Stimulated activated naive B cell treated with anti-CD40 and anti-IgM and Interleukin-4, amounts not matched to agents 10 μg/mL and 1 μg/mL and 100 μg/mL, for 72 hours (primary cell): Measurements from ENCODE around the gene DGKB.

ENCODE experiments used
- ATAC-seq, 2 donors: fragments of 150-1000 bp; cut with Tn5 transposase; replicated peaks; 2 replicates each; pipeline ENCODE4 v1.10.0; 2021; ENCODE audit warnings: moderate library complexity in 1 of 2
- DNase-seq: peaks from one replicate; pipeline ENCODE4 v3.0.0; 2021
- H3K27ac Mint-ChIP-seq: one replicate; pipeline ENCODE4 v1.8.0; 2022; ENCODE audit warnings: mild to moderate bottlenecking, mixed read lengths
- H3K27me3 Mint-ChIP-seq, 2 donors: one replicate each; pipeline ENCODE4 v1.8.0; 2022; ENCODE audit warnings: mixed read lengths in 2 of 2
- H3K36me3 Mint-ChIP-seq, 2 donors: one replicate each; pipeline ENCODE4 v1.8.0; 2022; ENCODE audit warnings: mixed read lengths in 2 of 2, mild to moderate bottlenecking in 1 of 2
- H3K4me1 Mint-ChIP-seq, 2 donors: one replicate each; pipeline ENCODE4 v1.8.0; 2022; ENCODE audit warnings: mixed read lengths in 2 of 2, mild to moderate bottlenecking in 1 of 2
- H3K4me3 Mint-ChIP-seq, 2 donors: one replicate each; pipeline ENCODE4 v1.8.0; 2022; ENCODE audit warnings: mild to moderate bottlenecking in 2 of 2, mixed read lengths in 2 of 2, moderate library complexity in 1 of 2
- H3K9me3 Mint-ChIP-seq, 2 donors: one replicate each; pipeline ENCODE4 v1.8.0; 2022; ENCODE audit warnings: mixed read lengths in 2 of 2, mild to moderate bottlenecking in 1 of 2

DGKB gene

GRCh38 chr7:14773729-14774271, 128.8 kb downstream of the DGKB start:
- no peaks in the 10 kb centered on the region for H3K4me1 Mint-ChIP-seq
- no peak overlapping the region for H3K27ac Mint-ChIP-seq
- H3K27me3 Mint-ChIP-seq = no peaks in the 10 kb centered on the region
- H3K36me3 Mint-ChIP-seq = no peaks in the 10 kb centered on the region
- DNase-seq (no peak), ATAC-seq (no peak)
- no peak overlapping the region for H3K4me3 Mint-ChIP-seq
- peaks cover 10 to 12% of the 10 kb centered on the region in 2 donors for H3K9me3 Mint-ChIP-seq

GRCh38 chr7:14770614-14771013, 131.9 kb downstream of the DGKB start:
- peaks cover 2% of the 10 kb centered on the region in 2 donors for H3K9me3 Mint-ChIP-seq
- no peak overlapping the region for H3K27ac Mint-ChIP-seq
- H3K36me3 Mint-ChIP-seq = no peaks in the 10 kb centered on the region
- H3K27me3 Mint-ChIP-seq = no peaks in the 10 kb centered on the region
- ATAC-seq = no peak
- no peak for DNase-seq
- no peak overlapping the region for H3K4me3 Mint-ChIP-seq
- H3K4me1 Mint-ChIP-seq = no peaks in the 10 kb centered on the region

- no peaks in the 10 kb centered on the region for H3K27me3 Mint-ChIP-seq
- no peak for ATAC-seq
- H3K4me3 Mint-ChIP-seq = no peak overlapping the region
- H3K9me3 Mint-ChIP-seq = no peaks in the 10 kb centered on the region
- DNase-seq = no peak
- H3K4me1 Mint-ChIP-seq = no peaks in the 10 kb centered on the region
- no peak overlapping the region for H3K27ac Mint-ChIP-seq
- no peaks in the 10 kb centered on the region for H3K36me3 Mint-ChIP-seq
Observed at GRCh38 chr7:14769261-14769660, 133.3 kb downstream of the DGKB start.

- DNase-seq (no peak), ATAC-seq (no peak)
- no peak overlapping the region for H3K4me3 Mint-ChIP-seq
- no peaks in the 10 kb centered on the region for H3K4me1 Mint-ChIP-seq
- no peaks in the 10 kb centered on the region for H3K27me3 Mint-ChIP-seq
- H3K9me3 Mint-ChIP-seq = peaks cover 0 to 3% of the 10 kb centered on the region in 2 donors
- H3K27ac Mint-ChIP-seq = no peak overlapping the region
- no peaks in the 10 kb centered on the region for H3K36me3 Mint-ChIP-seq
Observed at GRCh38 chr7:14767716-14768425, 134.7 kb downstream of the DGKB start.

- Mint-ChIP-seq H3K4me1 (no peaks in the 10 kb centered on the region), H3K4me3 (no peak overlapping the region), H3K27ac (no peak overlapping the region), H3K36me3 (no peaks in the 10 kb centered on the region), H3K9me3 (peaks cover 0 to 3% of the 10 kb centered on the region in 2 donors), H3K27me3 (no peaks in the 10 kb centered on the region)
- no peak for ATAC-seq
- no peak for DNase-seq
Observed at GRCh38 chr7:14766747-14767146, 135.8 kb downstream of the DGKB start.

- Mint-ChIP-seq H3K4me1 (no peaks in the 10 kb centered on the region), H3K27me3 (no peaks in the 10 kb centered on the region), H3K9me3 (peaks cover 0 to 3% of the 10 kb centered on the region in 2 donors), H3K36me3 (no peaks in the 10 kb centered on the region), H3K27ac (no peak overlapping the region), H3K4me3 (no peak overlapping the region)
- DNase-seq = no peak
- no peak for ATAC-seq
Observed at GRCh38 chr7:14765731-14766130, 136.8 kb downstream of the DGKB start.

- Mint-ChIP-seq H3K27me3 (no peaks in the 10 kb centered on the region), H3K36me3 (no peaks in the 10 kb centered on the region), H3K4me3 (no peak overlapping the region), H3K4me1 (no peaks in the 10 kb centered on the region), H3K9me3 (peaks cover 1 to 3% of the 10 kb centered on the region in 2 donors), H3K27ac (no peak overlapping the region)
- ATAC-seq = no peak
- no peak for DNase-seq
Observed at GRCh38 chr7:14762561-14762960, 140.0 kb downstream of the DGKB start.

GRCh38 chr7:14761510-14762296, 140.8 kb downstream of the DGKB start:
- no peak for ATAC-seq
- no peak for DNase-seq
- Mint-ChIP-seq H3K36me3 (no peaks in the 10 kb centered on the region), H3K27ac (no peak overlapping the region), H3K4me3 (no peak overlapping the region), H3K9me3 (peaks cover 1 to 3% of the 10 kb centered on the region in 2 donors), H3K4me1 (no peaks in the 10 kb centered on the region), H3K27me3 (no peaks in the 10 kb centered on the region)

GRCh38 chr7:14760730-14761478, 141.6 kb downstream of the DGKB start:
- Mint-ChIP-seq H3K4me1 (no peaks in the 10 kb centered on the region), H3K9me3 (peaks cover 1 to 3% of the 10 kb centered on the region in 2 donors), H3K27me3 (no peaks in the 10 kb centered on the region), H3K4me3 (no peak overlapping the region), H3K36me3 (no peaks in the 10 kb centered on the region), H3K27ac (no peak overlapping the region)
- DNase-seq (no peak), ATAC-seq (no peak)

- no peak for ATAC-seq
- no peaks in the 10 kb centered on the region for H3K27me3 Mint-ChIP-seq
Observed at GRCh38 chr7:14759785-14760184, 142.8 kb downstream of the DGKB start.

GRCh38 chr7:14754631-14755030, 147.9 kb downstream of the DGKB start:
- no peaks in the 10 kb centered on the region for H3K4me1 Mint-ChIP-seq
- H3K4me3 Mint-ChIP-seq = no peak overlapping the region
- no peaks in the 10 kb centered on the region for H3K27me3 Mint-ChIP-seq
- H3K36me3 Mint-ChIP-seq = no peaks in the 10 kb centered on the region
- no peak for DNase-seq
- no peak for ATAC-seq
- peaks cover 0 to 1% of the 10 kb centered on the region in 2 donors for H3K9me3 Mint-ChIP-seq
- H3K27ac Mint-ChIP-seq = no peak overlapping the region

More at GRCh38 chr7:14759785-14760184, 142.8 kb downstream of the DGKB start:
- Mint-ChIP-seq H3K9me3 (peaks cover 1 to 3% of the 10 kb centered on the region in 2 donors), H3K27ac (no peak overlapping the region), H3K4me3 (no peak overlapping the region), H3K36me3 (no peaks in the 10 kb centered on the region), H3K4me1 (no peaks in the 10 kb centered on the region)
- no peak for DNase-seq

- H3K36me3 Mint-ChIP-seq = no peaks in the 10 kb centered on the region
- H3K27me3 Mint-ChIP-seq = no peaks in the 10 kb centered on the region
- DNase-seq (no peak), ATAC-seq (no peak)
- H3K9me3 Mint-ChIP-seq = no peaks in the 10 kb centered on the region
- no peaks in the 10 kb centered on the region for H3K4me1 Mint-ChIP-seq
- no peak overlapping the region for H3K4me3 Mint-ChIP-seq
- H3K27ac Mint-ChIP-seq = no peak overlapping the region
Observed at GRCh38 chr7:14752301-14752700, 150.2 kb downstream of the DGKB start.

GRCh38 chr7:14751461-14751860, 151.1 kb downstream of the DGKB start:
- no peak for DNase-seq
- no peaks in the 10 kb centered on the region for H3K36me3 Mint-ChIP-seq
- no peaks in the 10 kb centered on the region for H3K9me3 Mint-ChIP-seq
- no peaks in the 10 kb centered on the region for H3K4me1 Mint-ChIP-seq
- no peak for ATAC-seq
- H3K27ac Mint-ChIP-seq = no peak overlapping the region
- H3K4me3 Mint-ChIP-seq = no peak overlapping the region
- H3K27me3 Mint-ChIP-seq = no peaks in the 10 kb centered on the region

- DNase-seq (no peak), ATAC-seq (no peak)
- no peaks in the 10 kb centered on the region for H3K36me3 Mint-ChIP-seq
- H3K4me1 Mint-ChIP-seq = no peaks in the 10 kb centered on the region
- H3K27ac Mint-ChIP-seq = no peak overlapping the region
- H3K27me3 Mint-ChIP-seq = no peaks in the 10 kb centered on the region
- H3K9me3 Mint-ChIP-seq = peaks cover 3 to 4% of the 10 kb centered on the region in 2 donors
- H3K4me3 Mint-ChIP-seq = no peak overlapping the region
Observed at GRCh38 chr7:14748461-14748860, 154.1 kb downstream of the DGKB start.
